Left colon (tissue), 2 donors: Measurements from ENCODE around the gene FRMD4A. TPM values are rescaled to one million over a fixed set of nuclear protein-coding genes. Genes with fewer than 3 reads are reported as not detected.
"Not testable (repeated sequence)": the region's sequence is repeated elsewhere in the genome, so short reads cannot be mapped to it uniquely, and the experiment has no call there.

Source experiments
- ATAC-seq: fragments of 200-7000 bp; cut with Tn5 transposase; one replicate; pipeline ENCODE4 v1.9.1; 2020; ENCODE audit warnings: mild to moderate bottlenecking, moderate library complexity
- DNase-seq, 2 donors: peaks; one replicate each; pipeline ENCODE4 v3.0.0-alpha.2; 2020
- intact Hi-C, 2 donors: fragments of 100-400 bp; cut with DNase I in 1 of 2; cut with micrococcal nuclease in 1 of 2; formaldehyde crosslinking; loops; one replicate each; pipeline versions ENCODE4 v1.11.2 to v1.14.0; 2022; cut with DNase I, micrococcal nuclease
- total RNA-seq, 2 donors: library from RNA; stranded (reverse); fragmentation: NEBNext Ultra II Directional; extraction: Animal tissue kit (Norgen Biotek cat#: 25700); gene quantifications; one replicate each; pipeline ENCODE4 v1.2.1, GENCODE V29; 2021
- donor health status: DM: no; HTN: no; CAD: no.
- donor health status: DM: yes; HTN: yes; CAD: no.

The FRMD4A gene
- total RNA-seq, 2 donors from 2014 or later, result 5.1 to 11.2 TPM

DNA sequence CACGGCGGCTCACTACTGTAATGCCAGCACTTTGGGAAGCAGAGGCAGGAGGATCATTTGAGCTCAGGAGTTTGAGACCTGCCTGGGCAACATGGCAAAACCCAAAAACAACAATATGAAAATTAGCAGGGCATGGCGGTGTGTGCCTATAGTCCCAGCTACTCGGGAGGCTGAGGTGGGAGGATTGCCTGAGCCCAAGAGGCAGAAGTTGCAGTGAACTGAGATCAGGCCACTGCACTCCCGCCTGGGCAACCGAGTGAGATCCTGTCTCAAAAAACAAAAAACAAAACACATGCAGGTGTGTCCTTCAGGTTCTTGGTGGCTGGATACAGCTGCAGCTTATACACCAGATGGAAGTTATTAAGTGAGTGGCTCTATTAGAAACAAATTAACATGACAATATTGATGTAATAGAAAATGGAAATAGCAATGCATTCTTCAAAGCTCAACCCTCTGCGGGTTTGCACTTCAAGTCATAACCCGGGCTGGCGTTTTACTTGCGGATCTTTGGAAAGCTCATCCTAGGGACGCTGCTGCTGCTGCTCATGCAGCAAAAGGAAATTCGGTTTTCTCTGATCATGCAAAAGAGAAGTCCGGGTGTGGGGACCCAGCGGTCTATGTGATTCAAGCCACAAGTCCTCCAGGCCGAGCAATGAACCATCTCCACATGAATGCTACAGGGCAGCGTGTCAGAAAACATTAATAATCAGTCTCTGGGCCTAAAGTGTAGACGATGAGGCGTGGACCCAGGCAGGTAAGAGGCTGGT, 462.0 kb downstream of the FRMD4A start:
- intact Hi-C loops, result no loop called here
- ATAC-seq (no peak), DNase-seq (no peak)

DNA sequence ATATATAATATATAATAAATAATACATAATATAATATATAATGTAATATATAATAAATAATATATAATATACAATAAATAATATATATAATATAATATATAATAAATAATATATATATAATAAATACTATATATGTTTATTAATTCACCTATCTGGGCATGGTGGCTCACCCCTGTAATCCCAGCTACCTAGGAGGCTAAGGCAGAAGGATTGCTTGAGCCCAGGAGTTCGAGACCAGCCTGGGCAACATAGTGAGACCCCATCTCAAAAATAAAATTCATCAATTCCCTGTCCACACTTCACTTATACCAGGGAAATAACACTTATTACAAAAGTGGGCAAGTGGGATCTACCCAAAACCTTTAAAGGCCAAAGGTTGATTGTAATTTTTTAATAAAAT, 462.9 kb downstream of the FRMD4A start:
- no peak for ATAC-seq
- DNase-seq, result no peak
- intact Hi-C loops, result no loop called here

DNA sequence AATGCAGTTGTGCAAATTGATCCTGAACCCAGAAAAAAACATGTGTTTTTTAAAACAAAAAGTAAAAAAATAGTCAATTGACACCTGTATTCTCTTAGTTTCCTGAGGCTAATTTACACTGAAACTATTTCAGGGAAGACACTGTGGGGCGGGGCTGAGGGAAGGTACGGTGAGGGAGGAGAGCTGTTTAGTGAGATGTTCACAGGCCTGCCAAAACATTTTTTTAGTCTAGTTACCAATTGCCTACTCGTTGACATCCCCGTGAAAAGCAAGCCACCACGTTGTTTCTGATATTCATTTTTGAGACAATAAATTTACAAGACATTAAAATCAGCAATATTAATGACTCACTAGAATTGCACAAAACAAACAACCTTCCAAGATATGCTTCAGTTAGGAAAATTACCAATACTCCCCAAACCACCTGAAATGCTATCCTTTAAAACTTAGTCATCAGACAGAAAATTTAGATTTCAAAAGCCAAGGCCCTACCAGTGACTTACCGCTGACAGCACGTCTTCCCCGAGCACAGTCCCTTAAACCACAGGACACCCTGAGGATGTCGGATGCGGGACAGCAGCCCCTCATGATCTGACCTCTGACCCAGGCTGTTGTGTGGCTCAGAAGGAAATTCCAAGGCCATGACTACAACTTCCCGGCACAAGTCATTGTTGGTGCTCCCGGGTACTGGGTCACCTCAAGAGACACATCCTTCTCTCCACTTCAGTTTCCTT, 464.8 kb downstream of the FRMD4A start:
- no peak for DNase-seq
- no peak for ATAC-seq
- intact Hi-C loops, result no loop called here

DNA sequence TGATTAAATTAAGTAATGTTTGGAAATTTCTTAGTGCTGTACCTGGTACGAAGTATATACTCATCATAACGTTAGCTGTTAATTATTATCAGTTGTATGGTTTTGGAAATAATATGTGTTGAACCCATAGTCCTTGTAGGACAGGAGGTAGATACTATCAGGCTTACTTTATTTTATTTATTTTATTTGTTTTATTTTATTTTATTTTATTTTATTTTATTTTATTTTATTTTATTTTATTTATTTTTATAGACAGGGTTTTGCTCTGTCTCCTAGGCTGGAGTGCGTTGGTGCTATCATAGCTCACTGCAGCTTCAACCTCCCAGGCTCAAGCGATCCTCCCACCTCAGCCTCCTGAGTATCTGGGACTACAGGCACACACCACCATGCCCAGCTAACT, 465.5 kb downstream of the FRMD4A start:
- ATAC-seq, intact Hi-C loops, DNase-seq: not testable (repeated sequence)

DNA sequence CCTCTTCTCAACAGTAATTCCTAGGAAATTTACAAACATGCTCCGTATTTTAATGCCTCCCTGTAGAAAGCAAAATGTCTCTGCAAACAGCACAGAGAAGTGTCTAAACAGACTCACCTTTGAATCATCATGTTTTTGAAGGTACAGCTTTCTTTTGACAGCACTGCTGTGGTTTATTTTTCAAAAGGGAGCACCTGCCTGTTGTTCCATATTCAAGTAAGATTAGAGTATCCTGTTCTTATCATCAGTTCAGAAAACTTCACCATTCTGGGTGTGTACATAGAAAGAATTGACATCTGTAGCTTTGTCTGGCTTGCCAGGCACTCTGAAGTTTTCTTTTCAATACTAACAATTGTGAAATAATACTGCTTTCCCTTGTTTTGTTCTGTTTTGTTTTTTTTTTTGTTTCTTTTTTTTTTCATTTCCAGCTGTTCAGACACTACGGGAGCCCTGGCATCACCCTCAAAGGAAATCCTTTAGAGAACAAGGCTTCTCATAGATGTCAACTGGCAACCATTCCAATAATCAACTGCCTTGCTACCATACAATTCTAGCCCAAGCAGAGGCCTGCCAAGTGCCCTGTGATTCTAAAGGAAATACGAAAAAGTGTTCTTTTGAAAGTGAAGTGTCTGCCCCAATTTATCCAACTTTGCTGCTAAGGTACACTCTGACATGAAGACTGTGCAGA, 468.0 kb downstream of the FRMD4A start:
- no peak for ATAC-seq
- intact Hi-C loops, result no loop called here
- DNase-seq, result no peak

DNA sequence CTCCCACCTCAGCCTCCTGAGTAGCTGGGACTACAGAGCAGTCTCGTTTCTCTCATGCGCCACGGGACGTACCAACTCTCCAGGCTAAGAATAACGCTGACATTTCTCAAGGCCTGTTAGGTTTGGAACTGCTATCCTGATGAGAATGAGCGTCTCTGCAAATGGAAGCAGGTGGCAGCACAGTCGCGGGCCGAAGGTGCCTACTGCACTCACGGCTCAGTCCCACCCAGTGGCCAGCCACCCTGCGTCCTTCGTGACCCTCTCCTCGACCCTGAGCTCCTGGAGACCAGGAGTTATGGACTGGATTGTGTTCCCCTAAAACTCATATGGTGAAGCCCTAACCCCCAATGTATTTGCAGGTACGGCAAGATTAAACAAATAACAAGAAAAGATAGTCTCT, 469.8 kb downstream of the FRMD4A start:
- DNase-seq (no peak), ATAC-seq (no peak)
- intact Hi-C loops, result no loop called here

DNA sequence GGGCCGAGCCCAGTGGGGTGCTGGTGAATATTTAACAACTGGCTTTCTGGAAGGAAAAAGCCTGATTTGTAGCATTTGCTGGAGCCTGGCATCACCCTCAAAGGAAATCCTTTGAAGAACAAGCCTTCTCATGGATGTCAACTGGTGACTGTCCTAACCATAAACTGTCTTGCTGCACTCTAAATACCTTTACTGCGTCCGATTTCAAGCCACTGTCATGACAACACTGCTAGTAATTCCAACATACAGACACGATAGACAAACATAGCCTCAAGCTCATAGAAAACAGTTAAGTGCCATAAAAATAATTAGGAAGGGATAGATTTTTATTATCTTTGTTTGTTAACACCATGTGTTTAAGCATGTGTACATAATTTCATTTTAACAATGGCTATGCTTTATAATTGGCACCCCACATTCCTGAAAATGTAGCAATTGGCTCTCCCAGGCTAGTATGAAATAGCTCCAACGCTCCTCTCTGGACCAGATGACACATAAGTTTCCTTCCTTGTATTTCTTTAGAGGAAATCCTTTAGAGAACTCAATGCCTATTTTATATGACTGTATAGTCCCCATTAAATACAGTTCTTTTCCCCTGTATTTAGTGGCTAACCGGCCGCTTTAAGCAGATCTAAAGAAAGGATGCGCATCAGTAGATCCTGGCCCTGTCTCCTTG, 470.6 kb downstream of the FRMD4A start:
- DNase-seq (no peak), ATAC-seq (no peak)
- intact Hi-C loops, result no loop called here

DNA sequence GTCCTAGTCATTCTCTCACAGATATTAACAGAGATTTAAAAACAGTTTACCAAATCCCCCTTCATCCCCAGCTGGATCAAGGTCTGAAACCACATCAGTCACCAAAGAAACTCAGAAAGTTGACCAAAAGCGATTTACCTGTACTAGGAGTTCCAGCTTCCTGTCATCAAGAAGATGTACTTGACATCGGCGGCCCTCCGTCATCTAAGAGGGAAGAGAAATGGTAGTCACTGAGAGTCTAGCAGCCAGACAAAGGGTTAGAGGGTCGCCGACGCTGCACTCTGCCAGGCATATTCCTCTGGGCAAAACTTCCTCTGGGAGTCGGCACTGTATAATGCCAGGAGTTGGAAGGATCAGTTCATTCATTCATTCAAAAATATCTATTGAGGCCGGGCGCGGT, 472.0 kb downstream of the FRMD4A start:
- DNase-seq (no peak), ATAC-seq (no peak)
- intact Hi-C loops, result no loop called here

DNA sequence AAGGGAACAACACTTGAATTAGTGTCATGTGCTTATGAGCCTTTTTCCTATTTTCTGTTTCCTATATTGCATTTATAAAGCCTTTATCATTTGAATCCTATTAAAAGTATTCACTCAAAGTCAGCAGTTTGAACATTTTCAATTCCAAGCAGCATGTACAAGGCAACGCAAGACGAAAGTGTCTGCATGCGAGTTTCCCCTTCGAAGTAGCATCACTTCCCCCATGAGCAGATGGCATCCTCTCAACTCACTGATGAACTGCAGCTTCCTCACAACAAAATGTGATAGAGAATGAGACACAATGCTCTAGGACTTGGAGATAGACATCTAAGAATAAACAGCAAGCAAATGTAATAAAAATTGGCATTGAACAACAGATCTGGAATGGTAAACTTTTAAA, 473.3 kb downstream of the FRMD4A start:
- no peak for ATAC-seq
- no peak for DNase-seq
- intact Hi-C loops, result no loop called here

DNA sequence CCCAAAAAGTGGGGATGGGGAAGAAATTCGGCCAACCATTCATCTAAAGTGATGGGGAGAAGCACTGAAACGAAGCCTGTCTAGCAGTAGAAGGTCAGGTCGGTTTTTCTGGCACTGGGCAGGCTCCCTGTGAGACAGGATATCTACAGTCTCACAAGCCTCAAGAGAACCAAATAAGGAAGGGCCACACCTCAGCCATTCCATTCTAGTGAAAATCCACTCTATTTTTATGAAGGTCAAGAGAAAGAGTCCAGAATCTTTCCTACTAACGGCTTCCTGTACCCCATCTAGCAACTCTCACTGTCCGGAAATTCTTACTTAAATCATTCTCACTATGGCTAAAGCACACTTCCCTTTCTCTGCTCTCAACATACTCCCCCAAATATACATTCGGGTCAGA, 476.9 kb downstream of the FRMD4A start:
- no peak for ATAC-seq
- DNase-seq, result no peak
- intact Hi-C loops, result no loop called here

DNA sequence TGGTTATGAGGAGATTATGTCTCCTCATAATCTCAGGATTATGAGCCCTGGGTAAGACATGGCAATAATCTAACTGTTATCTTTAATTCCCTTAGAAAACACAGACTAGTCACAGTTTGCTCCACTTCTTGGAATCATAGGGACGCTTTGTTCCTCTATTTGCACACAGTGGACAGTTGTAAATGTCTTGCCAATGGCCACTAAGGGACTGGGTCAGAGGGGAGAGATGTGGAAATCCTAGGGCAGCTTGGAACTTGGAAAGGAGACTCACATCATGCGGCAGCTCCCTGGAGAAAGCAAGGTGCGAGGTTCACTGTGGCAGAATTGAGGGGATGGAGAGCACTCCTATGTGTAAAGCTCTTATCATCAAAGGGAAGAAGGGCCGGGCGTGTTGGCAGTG, 477.9 kb downstream of the FRMD4A start:
- ATAC-seq (no peak), DNase-seq (no peak)
- intact Hi-C loops, result no loop called here

DNA sequence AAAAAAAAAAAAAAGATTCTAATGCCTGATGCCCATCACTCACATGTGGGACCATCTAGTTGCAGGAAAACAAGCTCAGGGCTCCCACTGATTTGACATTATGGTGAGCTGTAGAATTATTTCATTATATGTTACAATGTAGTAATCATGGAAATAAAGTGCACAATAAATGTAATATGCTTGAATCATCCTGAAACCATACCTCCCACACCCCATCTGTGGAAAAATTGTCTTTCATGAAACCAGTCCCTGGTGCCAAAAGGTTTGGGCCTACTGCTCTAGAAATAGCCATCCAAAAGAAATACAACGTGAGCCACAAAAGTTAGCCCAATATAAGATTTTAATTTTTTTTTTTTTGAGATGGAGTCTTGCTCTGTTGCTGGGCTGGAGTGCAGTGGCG, 478.8 kb downstream of the FRMD4A start:
- intact Hi-C loops, result no loop called here
- no peak for ATAC-seq
- no peak for DNase-seq

DNA sequence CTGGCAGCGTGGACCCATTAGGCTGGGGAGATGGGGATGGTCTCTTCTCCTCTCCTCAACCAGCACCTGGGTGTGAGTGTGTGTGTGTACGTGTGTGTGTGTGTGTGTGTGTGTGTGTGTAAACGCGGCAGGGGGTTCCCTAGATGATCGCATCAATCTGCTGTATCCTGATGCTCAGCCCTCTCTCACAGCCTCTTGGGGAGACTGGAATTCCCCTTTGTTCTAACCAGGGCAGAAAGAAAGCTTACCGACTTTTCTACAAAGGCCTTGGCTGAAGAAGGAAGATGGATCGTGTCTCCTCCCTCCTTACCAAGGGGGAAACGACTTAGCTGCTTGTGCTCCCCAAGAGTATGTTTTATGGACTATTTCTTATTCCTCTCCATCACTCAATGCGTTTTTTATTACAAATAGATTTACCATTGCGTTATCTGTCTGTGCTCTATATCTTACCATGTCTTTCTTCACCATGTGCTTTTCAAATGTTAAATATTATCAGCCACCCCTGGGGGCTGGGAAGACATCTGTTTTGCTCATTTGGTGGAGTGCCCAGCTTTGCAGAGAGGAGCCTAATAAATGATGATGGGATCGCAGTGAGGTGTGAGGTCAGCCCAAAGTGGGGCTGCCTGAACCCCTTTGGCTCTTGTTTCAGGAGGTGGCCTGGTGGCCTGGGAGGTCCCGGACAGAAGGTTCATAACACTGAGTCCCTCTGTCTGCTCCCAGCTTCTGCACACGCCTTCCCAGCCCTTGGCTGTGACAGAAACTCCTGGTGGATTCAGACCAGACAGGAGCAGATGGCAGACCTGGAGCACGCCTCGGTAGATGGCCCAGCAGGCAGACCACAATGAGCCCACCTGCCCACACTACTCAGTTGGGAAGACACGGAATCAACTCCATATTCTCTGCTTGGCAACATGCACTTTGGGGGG, 481.9 kb downstream of the FRMD4A start:
- intact Hi-C loops, result no loop called here
- DNase-seq (no peak), ATAC-seq (no peak)

DNA sequence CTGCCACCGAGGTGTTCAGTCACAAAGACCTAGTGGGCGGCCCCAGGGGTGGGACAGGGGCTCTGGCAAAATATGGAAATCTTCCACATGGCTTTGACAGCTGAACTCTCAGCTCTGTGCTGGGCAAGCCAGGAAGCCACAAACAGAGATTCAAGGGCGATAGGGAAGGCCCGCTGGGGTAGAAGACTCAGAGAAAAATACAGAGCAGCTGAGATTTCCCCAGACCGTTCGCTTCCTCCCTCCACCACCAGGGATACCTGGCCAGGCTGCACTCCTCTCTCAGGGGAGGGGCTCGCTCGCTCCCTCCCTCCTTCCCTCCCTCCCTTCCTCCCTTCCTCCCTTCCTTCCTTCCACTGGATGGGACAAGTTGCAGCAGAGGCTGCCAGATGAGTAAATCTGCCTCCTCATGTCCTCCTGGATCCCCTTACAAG, 483.5 kb downstream of the FRMD4A start:
- ATAC-seq, result no peak
- intact Hi-C loops, result no loop called here

DNA sequence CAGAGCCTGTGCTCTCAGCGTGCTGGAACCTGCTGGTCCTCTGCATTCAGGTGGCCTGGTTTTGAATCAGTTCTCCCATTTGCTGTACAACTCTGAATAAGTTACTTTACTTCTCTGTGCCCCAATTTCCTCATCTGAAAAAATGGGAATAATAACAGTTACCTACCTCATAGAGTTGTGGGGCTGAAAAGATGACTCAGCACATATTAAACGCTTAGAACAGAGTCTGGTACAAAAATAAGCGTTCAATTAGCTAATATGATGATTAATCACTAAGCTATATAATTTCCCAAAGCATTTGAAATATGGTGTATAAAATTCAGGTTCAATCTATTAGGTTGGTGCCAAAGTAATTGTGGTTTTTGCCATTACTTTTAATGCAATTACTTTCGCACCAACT, 484.8 kb downstream of the FRMD4A start:
- intact Hi-C loops, result no loop called here
- DNase-seq, result no peak
- ATAC-seq, result no peak

More for the DNA sequence above, 483.5 kb downstream of the FRMD4A start:
- no peak for DNase-seq

DNA sequence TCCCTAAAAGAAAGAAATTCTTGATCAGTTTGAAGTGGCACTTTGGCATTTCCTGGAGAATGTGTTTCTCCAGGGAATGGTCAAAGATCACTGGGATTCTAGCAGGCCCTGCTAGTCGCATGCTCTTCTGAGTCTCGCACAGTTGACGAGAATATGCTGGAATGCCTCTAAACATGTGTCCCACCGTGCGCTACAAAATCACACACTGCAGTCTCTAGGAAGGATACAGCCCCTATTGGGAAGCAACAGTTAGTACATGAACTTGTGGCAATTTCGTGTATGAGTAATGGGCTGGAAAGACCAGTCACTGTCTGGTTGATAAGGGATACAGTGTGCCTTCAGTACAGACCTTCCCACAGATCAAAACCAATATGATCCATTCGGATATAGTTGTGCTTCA, 486.1 kb downstream of the FRMD4A start:
- no peak for ATAC-seq
- intact Hi-C loops, result no loop called here
- DNase-seq, result no peak

DNA sequence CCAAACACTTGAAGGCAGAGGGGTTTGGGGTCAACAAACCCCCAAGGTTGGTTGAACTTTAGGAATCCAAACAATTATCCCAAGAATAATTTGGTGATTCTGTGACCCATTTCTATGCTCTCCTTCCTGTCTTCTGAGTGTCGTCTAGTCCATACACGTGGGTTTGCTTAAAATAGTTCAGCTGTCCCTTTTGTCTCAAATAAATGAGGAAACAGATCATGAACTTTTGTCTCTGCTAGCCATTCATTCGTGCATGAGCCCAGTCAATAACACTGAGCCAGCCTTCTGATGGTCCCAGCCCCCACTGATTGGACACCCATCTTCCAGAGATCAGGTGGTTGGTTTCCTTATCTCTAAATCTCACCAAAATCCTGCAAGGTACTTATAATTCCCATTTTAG, 488.6 kb downstream of the FRMD4A start:
- DNase-seq, result no peak
- intact Hi-C loops, result no loop called here
- ATAC-seq, result no peak

DNA sequence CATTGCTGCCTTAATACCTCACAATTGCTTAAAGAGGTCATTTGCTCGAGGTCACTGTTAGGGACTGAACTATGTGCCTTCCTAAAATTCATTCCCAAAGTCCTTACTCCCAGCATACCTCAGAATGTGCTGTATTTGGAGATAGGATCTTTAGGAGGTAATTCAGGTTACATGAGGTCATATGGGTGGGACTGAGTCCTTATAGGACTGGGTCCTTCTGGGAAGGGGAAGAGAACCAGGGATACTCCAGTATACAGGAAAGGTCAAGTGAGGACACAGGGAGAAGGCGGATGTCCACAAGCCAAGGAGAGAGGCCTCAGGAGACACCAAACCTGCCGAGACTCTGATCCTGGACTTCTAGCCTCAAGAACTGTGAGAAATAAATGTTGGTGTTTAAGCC, 490.7 kb downstream of the FRMD4A start:
- DNase-seq, result no peak
- intact Hi-C loops, result no loop called here
- ATAC-seq, result no peak
